ENCODE data around the gene MLXIP. TPM values are rescaled to one million over a fixed set of nuclear protein-coding genes. Genes with fewer than 3 reads are reported as not detected.

The MLXIP gene
- total and polyA plus RNA-seq, 7 donors, result 50.9 to 184 (median 114) TPM

GRCh38 chr12:122088179-122088810 lies 9.7 kb downstream of the MLXIP start:
- Histone ChIP-seq H3K9me3 (no peaks in the 10 kb centered on the region), H3K27me3 (ENCODE audit: insufficient read depth in 3 of 3, low read length in 2 of 3) (no peaks in the 10 kb centered on the region), H3K36me3 (ENCODE audit: insufficient read depth in 1 of 2, low read depth in 1 of 2) (peaks cover 3 to 47% of the 10 kb centered on the region in 2 donors), H3K27ac (peak overlapping the region; percentile 92), H3K4me1 (peaks cover 87% of the 10 kb centered on the region), H3K4me3 (peak overlapping the region; percentile 44)
- ATAC-seq (no peak), DNase-seq (no peak)
- TF ChIP-seq CTCF (IDR thresholded peaks at IDR 0.05), result no peak
- WGBS, 3 donors, result 46 to 68% (median 46%) methylated on average over 9 of the region's 9 CpGs
- intact Hi-C loops (cut with DNase I), result loop anchor here in 1 of 2 donors (5.0 kb wide), 1 partner anchor 39 kb away; no protein-coding TSS in a partner anchor

GRCh38 chr12:122089077-122089476 lies 10.5 kb downstream of the MLXIP start:
- no peak for TF ChIP-seq CTCF (IDR thresholded peaks at IDR 0.05)
- 39 to 63% (median 46%) methylated on average over 2 of the region's 2 CpGs for WGBS, 3 donors
- Histone ChIP-seq H3K9me3 (no peaks in the 10 kb centered on the region), H3K4me3 (peak overlapping the region; percentile 44), H3K36me3 (ENCODE audit: insufficient read depth in 1 of 2, low read depth in 1 of 2) (peaks cover 0 to 40% of the 10 kb centered on the region in 2 donors), H3K27me3 (ENCODE audit: insufficient read depth in 3 of 3, low read length in 2 of 3) (no peaks in the 10 kb centered on the region), H3K4me1 (peaks cover 81% of the 10 kb centered on the region), H3K27ac (peak overlapping the region; percentile 92)
- ATAC-seq, result no peak
- DNase-seq, result no peak
- intact Hi-C loops (cut with DNase I), result loop anchor here in 1 of 2 donors (5.0 kb wide), 1 partner anchor 38 kb away; no protein-coding TSS in a partner anchor

GRCh38 chr12:122090759-122091515 lies 12.4 kb downstream of the MLXIP start:
- 19 to 41% (median 24%) methylated on average over 7 of the region's 7 CpGs for WGBS, 3 donors
- peak overlapping the region; percentile 92 for H3K27ac ChIP-seq
- peak; percentile 38 to 67 (median 53) for ATAC-seq
- H3K36me3 ChIP-seq (ENCODE audit: insufficient read depth in 1 of 2, low read depth in 1 of 2), result peaks cover 0 to 21% of the 10 kb centered on the region in 2 donors
- peaks cover 72% of the 10 kb centered on the region for H3K4me1 ChIP-seq
- peak in 1 of 2 donors; percentile 35 for DNase-seq
- TF ChIP-seq CTCF (IDR thresholded peaks at IDR 0.05), result no peak
- H3K9me3 ChIP-seq, result no peaks in the 10 kb centered on the region
- no peaks in the 10 kb centered on the region for H3K27me3 ChIP-seq (ENCODE audit: insufficient read depth in 3 of 3, low read length in 2 of 3)
- intact Hi-C loops (cut with DNase I), result no loop called here
- peak overlapping the region; percentile 13 for H3K4me3 ChIP-seq

- Histone ChIP-seq H3K27me3 (ENCODE audit: insufficient read depth in 3 of 3, low read length in 2 of 3) (no peaks in the 10 kb centered on the region), H3K27ac (peak overlapping the region; percentile 92), H3K9me3 (no peaks in the 10 kb centered on the region), H3K4me1 (peaks cover 72% of the 10 kb centered on the region), H3K4me3 (no peak overlapping the region), H3K36me3 (ENCODE audit: insufficient read depth in 1 of 2, low read depth in 1 of 2) (peaks cover 0 to 8% of the 10 kb centered on the region in 2 donors)
- intact Hi-C loops (cut with DNase I), result no loop called here
- TF ChIP-seq CTCF (IDR thresholded peaks at IDR 0.05), result no peak
- no peak for DNase-seq
- ATAC-seq, result no peak
- WGBS, 3 donors, result 89 to 99% (median 93%) methylated on average over 9 of the region's 9 CpGs
These were observed 14.7 kb downstream of the MLXIP start for GRCh38 chr12:122093098-122093883.

Data from psoas muscle (tissue), 8 donors.